ENCODE results near the gene ACCS. TPM values are rescaled to one million over a fixed set of nuclear protein-coding genes. Genes with fewer than 3 reads are reported as not detected.

ACCS gene
- total RNA-seq, 1 donor from 2014 or later: 11.0 TPM

DNA sequence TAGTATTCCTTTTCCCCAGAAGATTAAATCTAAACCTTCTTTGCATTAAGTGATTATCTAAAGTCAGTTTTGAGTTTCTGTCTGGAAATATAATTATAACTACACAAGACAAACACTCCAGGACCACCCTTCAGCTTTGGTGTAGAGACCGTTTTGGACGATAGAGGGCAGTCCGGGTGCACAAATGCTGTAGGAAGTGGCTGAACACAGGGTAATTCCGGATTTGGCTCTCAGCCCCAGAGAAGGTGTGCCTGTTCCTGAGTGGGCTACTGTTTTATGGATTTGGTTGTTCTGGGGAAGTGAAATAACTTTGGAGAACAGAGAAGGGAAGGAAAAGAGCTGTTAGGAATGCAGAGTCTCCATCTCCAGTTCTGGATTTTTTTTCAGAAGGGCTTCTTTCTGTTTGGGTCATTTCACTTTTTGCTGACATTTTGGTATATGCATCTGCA is 44.2 kb downstream of the ACCS start:
- no peak overlapping the region for H3K4me3 Mint-ChIP-seq
- DNase-seq (ENCODE audit: low read depth, low spot score): peak; percentile 58
- H3K27me3 Mint-ChIP-seq (ENCODE audit: low read depth): no peaks in the 10 kb centered on the region
- peaks cover 14% of the 10 kb centered on the region for H3K36me3 Mint-ChIP-seq (ENCODE audit: low read depth)
- no peak overlapping the region for H3K27ac Mint-ChIP-seq (ENCODE audit: unreplicated experiment)
- TF ChIP-seq, protein P1, sequence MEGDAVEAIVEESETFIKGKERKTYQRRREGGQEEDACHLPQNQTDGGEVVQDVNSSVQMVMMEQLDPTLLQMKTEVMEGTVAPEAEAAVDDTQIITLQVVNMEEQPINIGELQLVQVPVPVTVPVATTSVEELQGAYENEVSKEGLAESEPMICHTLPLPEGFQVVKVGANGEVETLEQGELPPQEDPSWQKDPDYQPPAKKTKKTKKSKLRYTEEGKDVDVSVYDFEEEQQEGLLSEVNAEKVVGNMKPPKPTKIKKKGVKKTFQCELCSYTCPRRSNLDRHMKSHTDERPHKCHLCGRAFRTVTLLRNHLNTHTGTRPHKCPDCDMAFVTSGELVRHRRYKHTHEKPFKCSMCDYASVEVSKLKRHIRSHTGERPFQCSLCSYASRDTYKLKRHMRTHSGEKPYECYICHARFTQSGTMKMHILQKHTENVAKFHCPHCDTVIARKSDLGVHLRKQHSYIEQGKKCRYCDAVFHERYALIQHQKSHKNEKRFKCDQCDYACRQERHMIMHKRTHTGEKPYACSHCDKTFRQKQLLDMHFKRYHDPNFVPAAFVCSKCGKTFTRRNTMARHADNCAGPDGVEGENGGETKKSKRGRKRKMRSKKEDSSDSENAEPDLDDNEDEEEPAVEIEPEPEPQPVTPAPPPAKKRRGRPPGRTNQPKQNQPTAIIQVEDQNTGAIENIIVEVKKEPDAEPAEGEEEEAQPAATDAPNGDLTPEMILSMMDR (conservative IDR thresholded peaks at IDR 0.05): peak; percentile 79
- H3K4me1 Mint-ChIP-seq: peaks cover 13% of the 10 kb centered on the region
- H3K9me3 Mint-ChIP-seq: no peaks in the 10 kb centered on the region

DNA sequence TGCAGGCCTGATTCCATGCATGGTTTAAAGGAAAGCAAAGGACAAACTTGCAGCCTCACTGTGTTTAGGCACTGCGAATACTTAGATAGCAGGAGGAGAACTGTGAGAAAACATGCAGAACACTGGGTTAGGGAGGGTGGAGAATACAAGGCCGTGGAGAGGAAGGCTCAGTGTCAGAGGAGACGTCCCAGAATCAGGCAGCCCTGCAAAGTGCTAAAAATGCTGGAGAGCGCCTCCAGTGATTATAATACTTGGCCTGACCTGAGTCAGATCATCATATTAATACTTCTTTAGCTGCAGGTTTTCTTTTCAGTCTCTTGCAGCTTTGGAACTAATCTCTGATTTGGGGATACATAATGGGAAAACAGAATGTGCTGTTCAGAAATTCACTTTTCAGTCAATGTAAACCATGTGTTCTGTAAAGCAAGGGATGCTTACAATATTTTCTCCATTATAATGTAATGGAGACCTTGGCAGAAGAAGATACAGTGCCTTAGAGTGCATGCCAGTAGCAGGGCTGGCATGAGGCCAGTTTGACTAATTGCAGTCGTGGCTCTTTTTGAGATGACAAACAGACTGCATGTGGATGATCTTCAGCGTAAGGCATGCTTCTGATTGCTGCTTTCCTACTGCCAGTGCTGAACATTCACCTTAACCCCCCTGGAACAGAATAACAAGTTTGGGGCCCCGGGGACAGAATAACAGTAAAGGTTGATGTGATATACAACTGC is 46.2 kb downstream of the ACCS start:
- H3K9me3 Mint-ChIP-seq: no peaks in the 10 kb centered on the region
- TF ChIP-seq, protein P1 (conservative IDR thresholded peaks at IDR 0.05): no peak
- peaks cover 16% of the 10 kb centered on the region for H3K36me3 Mint-ChIP-seq (ENCODE audit: low read depth)
- H3K27ac Mint-ChIP-seq (ENCODE audit: unreplicated experiment): no peak overlapping the region
- no peak for DNase-seq (ENCODE audit: low read depth, low spot score)
- no peak overlapping the region for H3K4me3 Mint-ChIP-seq
- no peaks in the 10 kb centered on the region for H3K27me3 Mint-ChIP-seq (ENCODE audit: low read depth)
- H3K4me1 Mint-ChIP-seq: peaks cover 13% of the 10 kb centered on the region

DNA sequence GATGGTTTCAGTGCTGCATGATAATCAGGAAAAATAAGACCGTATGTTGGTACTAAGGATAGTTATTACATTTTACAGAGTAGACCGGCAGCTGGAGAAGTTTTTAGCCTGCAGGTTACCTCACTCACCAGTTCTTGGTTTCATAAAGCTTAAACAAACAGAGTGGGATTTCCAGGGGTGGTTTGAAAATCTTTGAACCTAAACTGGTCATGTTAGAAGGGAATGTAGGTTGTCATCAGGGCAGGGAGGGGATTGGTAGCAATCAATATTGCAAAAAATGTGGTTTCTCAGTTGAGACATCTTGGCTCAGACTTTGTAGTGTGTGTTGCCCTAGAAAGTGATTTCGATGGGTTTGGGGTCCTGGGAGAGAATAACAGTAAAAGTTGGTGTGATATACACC is 46.9 kb downstream of the ACCS start:
- TF ChIP-seq, protein P1 (conservative IDR thresholded peaks at IDR 0.05): no peak
- H3K4me1 Mint-ChIP-seq: peaks cover 13% of the 10 kb centered on the region
- H3K27me3 Mint-ChIP-seq (ENCODE audit: low read depth): no peaks in the 10 kb centered on the region
- peaks cover 16% of the 10 kb centered on the region for H3K36me3 Mint-ChIP-seq (ENCODE audit: low read depth)
- H3K4me3 Mint-ChIP-seq: no peak overlapping the region
- no peak overlapping the region for H3K27ac Mint-ChIP-seq (ENCODE audit: unreplicated experiment)
- no peaks in the 10 kb centered on the region for H3K9me3 Mint-ChIP-seq
- no peak for DNase-seq (ENCODE audit: low read depth, low spot score)

DNA sequence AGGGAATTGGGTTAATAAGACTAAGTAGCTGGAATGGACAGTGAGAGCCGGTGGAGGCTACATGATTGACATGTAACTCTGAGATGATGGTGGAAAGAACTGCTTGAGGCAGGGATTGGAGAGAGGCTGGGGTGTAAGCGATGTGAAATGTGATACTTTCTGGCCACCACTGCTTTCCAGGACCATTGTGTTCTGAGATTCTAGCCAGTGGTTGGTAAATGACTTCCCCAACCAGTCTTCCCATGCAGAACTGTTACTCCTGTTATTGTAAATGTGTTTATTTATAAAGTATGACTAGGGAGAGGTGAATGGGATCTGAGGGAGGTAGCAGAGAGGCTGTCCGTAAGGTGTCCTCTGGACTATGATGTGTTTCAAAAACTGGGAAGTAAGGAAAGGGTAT is 47.5 kb downstream of the ACCS start:
- Mint-ChIP-seq H3K4me3 (no peak overlapping the region), H3K4me1 (peaks cover 13% of the 10 kb centered on the region), H3K27ac (ENCODE audit: unreplicated experiment) (no peak overlapping the region), H3K36me3 (ENCODE audit: low read depth) (peaks cover 16% of the 10 kb centered on the region), H3K9me3 (no peaks in the 10 kb centered on the region), H3K27me3 (ENCODE audit: low read depth) (no peaks in the 10 kb centered on the region)
- TF ChIP-seq, protein P1 (conservative IDR thresholded peaks at IDR 0.05): no peak
- no peak for DNase-seq (ENCODE audit: low read depth, low spot score)

DNA sequence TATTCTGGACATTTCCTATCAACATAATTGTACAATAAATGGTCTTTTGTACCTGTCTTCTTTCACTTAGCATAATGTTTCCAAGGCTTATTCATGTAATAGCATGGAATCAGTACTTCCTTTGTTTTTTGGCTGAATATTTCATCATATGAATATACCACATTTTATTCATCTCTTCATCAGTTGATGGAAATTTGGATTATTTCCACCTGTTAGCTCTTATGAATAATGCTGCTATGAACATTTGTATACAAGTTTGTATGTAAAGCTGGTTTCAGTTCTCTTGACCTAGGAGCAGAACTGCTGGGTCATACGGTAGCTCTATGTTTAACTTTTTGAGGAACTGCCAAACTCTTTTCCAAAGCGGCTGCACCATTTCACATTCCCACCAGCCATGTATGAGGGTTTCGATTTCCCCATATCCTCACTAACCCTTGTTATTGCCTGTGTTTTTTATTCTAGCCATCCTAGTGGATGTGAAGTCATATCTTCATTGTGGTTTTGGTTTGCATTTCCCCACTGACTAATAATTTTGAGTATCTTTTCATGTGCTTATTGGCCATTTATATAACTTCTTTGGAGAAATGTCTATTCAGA is 50.3 kb downstream of the ACCS start:
- Mint-ChIP-seq H3K9me3 (no peaks in the 10 kb centered on the region), H3K27ac (ENCODE audit: unreplicated experiment) (no peak overlapping the region), H3K4me3 (no peak overlapping the region), H3K36me3 (ENCODE audit: low read depth) (peaks cover 13% of the 10 kb centered on the region), H3K27me3 (ENCODE audit: low read depth) (no peaks in the 10 kb centered on the region), H3K4me1 (peaks cover 9% of the 10 kb centered on the region)
- TF ChIP-seq, protein P1 (conservative IDR thresholded peaks at IDR 0.05): no peak
- no peak for DNase-seq (ENCODE audit: low read depth, low spot score)

Data from neural crest cell (in vitro differentiated cells).